RWPE1 (cell line): ENCODE data around the gene ACP2.

Experiments used
- CTCF ChIA-PET: fragments of 350-600 bp; sonication (Branson Sonifier 250); formaldehyde crosslinking; extraction: SDS; loops from one replicate; lab custom pipeline; 2021; lab: Yijun Ruan, JAX
- POLR2A ChIA-PET: fragments of 400-600 bp; formaldehyde crosslinking; extraction: SDS; loops from one replicate; lab custom pipeline; 2020; ENCODE audit warnings: antibody characterized with exemption; ENCODE audit not compliant: low non-redundant PET; lab: Yijun Ruan, JAX
- DNase-seq: peaks from one replicate; pipeline ENCODE4 v3.0.0; 2012; ENCODE audit warnings: low spot score
- H3K27ac ChIP-seq: fragments of 450-650 bp; 2 replicates; pipeline ENCODE4 v1.5.1; 2017
- CTCF ChIP-seq: fragments of 450-650 bp; conservative IDR thresholded peaks from 2 replicates; pipeline ENCODE4 v1.5.1; 2017; ENCODE audit warnings: low read depth, mild to moderate bottlenecking

The ACP2 gene

GRCh38 chr11:47233051-47233450 is 15.6 kb downstream of the ACP2 start:
- ChIA-PET CTCF (interaction anchor here (0.7 to 2.5 kb wide), 2 partner anchors 122 to 356 kb away, joined by 5 to 10 read pairs; no protein-coding TSS in a partner anchor), POLR2A (interaction anchor here (0.8 to 1.1 kb wide), 2 partner anchors 13 to 19 kb away, joined by 5 read pairs; no protein-coding TSS in a partner anchor)
- DNase-seq, result no peak
- TF ChIP-seq CTCF, result no peak
- H3K27ac ChIP-seq, result peak overlapping the region; percentile 55

- ChIA-PET POLR2A (interaction anchor here (0.7 kb wide), 1 partner anchor 30 kb away, joined by 4 read pairs; no protein-coding TSS in a partner anchor), CTCF (no interaction called here)
- DNase-seq, result no peak
- no peak overlapping the region for H3K27ac ChIP-seq
- no peak for TF ChIP-seq CTCF
Observed at GRCh38 chr11:47229161-47229560, 19.5 kb downstream of the ACP2 start.

GRCh38 chr11:47225552-47226400 is 22.8 kb downstream of the ACP2 start:
- ChIA-PET POLR2A (no interaction called here), CTCF (no interaction called here)
- no peak for TF ChIP-seq CTCF
- DNase-seq, result no peak
- H3K27ac ChIP-seq, result peak overlapping the region; percentile 32

GRCh38 chr11:47222696-47223095 is 25.9 kb downstream of the ACP2 start:
- ChIA-PET POLR2A (no interaction called here), CTCF (no interaction called here)
- no peak overlapping the region for H3K27ac ChIP-seq
- DNase-seq, result no peak
- no peak for TF ChIP-seq CTCF

GRCh38 chr11:47220401-47220821 is 28.2 kb downstream of the ACP2 start:
- TF ChIP-seq CTCF, result no peak
- no peak for DNase-seq
- POLR2A ChIA-PET, result interaction anchor here (0.9 kb wide), 1 partner anchor 13 kb away, joined by 5 read pairs; no protein-coding TSS in a partner anchor
- peak overlapping the region; percentile 57 for H3K27ac ChIP-seq
- CTCF ChIA-PET, result interaction anchor here (0.7 to 1.1 kb wide), 2 partner anchors 10 to 35 kb away, joined by 3 to 9 read pairs; no protein-coding TSS in a partner anchor

GRCh38 chr11:47216121-47216798 is 32.4 kb downstream of the ACP2 start:
- peak; percentile 61 for DNase-seq
- TF ChIP-seq CTCF, result no peak
- POLR2A ChIA-PET, result interaction anchor here (0.5 to 3.2 kb wide), 4 partner anchors 22 to 605 kb away, joined by 5 to 70 read pairs (median 10); partner anchors contain the start of gene PACSIN3
- CTCF ChIA-PET, result interaction anchor here (0.7 to 2.6 kb wide), 4 partner anchors 12 to 37 kb away, joined by 3 to 11 read pairs (median 4); no protein-coding TSS in a partner anchor
- peak overlapping the region; percentile 99 for H3K27ac ChIP-seq
